Measurements from ENCODE around the gene GCNA. TPM values are rescaled to one million over a fixed set of nuclear protein-coding genes. Genes with fewer than 3 reads are reported as not detected.
A peak's percentile ranks its signal among the peaks of the same experiment; 100 is the strongest.
"Not testable (repeated sequence)": the region's sequence is repeated elsewhere in the genome, so short reads cannot be mapped to it uniquely, and the experiment has no call there.

The GCNA gene
- total RNA-seq, 2 experiments from 2014 or later = 3.2 to 3.4 TPM

- ChIA-PET POLR2A (interaction anchor here (1.2 to 2.1 kb wide), 2 partner anchors 13 to 18 kb away, joined by 4 to 6 read pairs; partner anchors contain the start of gene CXCR3), CTCF (interaction anchor here (0.7 to 1.0 kb wide), 2 partner anchors 17 to 48 kb away, joined by 3 read pairs; no protein-coding TSS in a partner anchor)
- Mint-ChIP-seq H3K27me3 (no peaks in the 10 kb centered on the region), H3K9me3 (peaks cover 6% of the 10 kb centered on the region), H3K27ac (peak overlapping the region; percentile 84), H3K4me3 (no peak overlapping the region), H3K4me1 (ENCODE audit: low read depth) (peaks cover 54% of the 10 kb centered on the region), H3K36me3 (peaks cover 62% of the 10 kb centered on the region)
- intact Hi-C loops (cut with micrococcal nuclease) = no loop called here
- DNase-seq = no peak
These were observed 25.9 kb downstream of the GCNA start for GRCh38 chrX:71604141-71604540.

GRCh38 chrX:71604796-71605568 lies 26.7 kb downstream of the GCNA start:
- H3K9me3 Mint-ChIP-seq = peaks cover 6% of the 10 kb centered on the region
- POLR2A ChIA-PET = interaction anchor here (2.1 kb wide), 1 partner anchor 12 kb away, joined by 6 read pairs; the partner anchor contains the start of gene CXCR3
- peaks cover 52% of the 10 kb centered on the region for H3K4me1 Mint-ChIP-seq (ENCODE audit: low read depth)
- CTCF ChIA-PET = interaction anchor here (0.6 kb wide), 1 partner anchor 47 kb away, joined by 3 read pairs; no protein-coding TSS in a partner anchor
- DNase-seq = no peak
- no peak overlapping the region for H3K4me3 Mint-ChIP-seq
- intact Hi-C loops (cut with micrococcal nuclease) = loop anchor here (5.0 kb wide), 1 partner anchor 33 kb away; no protein-coding TSS in a partner anchor
- no peaks in the 10 kb centered on the region for H3K27me3 Mint-ChIP-seq
- peaks cover 65% of the 10 kb centered on the region for H3K36me3 Mint-ChIP-seq
- no peak overlapping the region for H3K27ac Mint-ChIP-seq

GRCh38 chrX:71606536-71607216 lies 28.4 kb downstream of the GCNA start:
- H3K9me3 Mint-ChIP-seq = peaks cover 6% of the 10 kb centered on the region
- CTCF ChIA-PET = interaction anchor here (1.4 to 2.2 kb wide), 2 partner anchors 10 to 46 kb away, joined by 6 to 8 read pairs; no protein-coding TSS in a partner anchor
- H3K4me3 Mint-ChIP-seq = no peak overlapping the region
- H3K27ac Mint-ChIP-seq = peak overlapping the region; percentile 80
- H3K36me3 Mint-ChIP-seq = peaks cover 69% of the 10 kb centered on the region
- H3K27me3 Mint-ChIP-seq = no peaks in the 10 kb centered on the region
- DNase-seq = no peak
- intact Hi-C loops (cut with micrococcal nuclease) = loop anchor here (5.0 kb wide), 1 partner anchor 34 kb away; no protein-coding TSS in a partner anchor
- H3K4me1 Mint-ChIP-seq (ENCODE audit: low read depth) = peaks cover 51% of the 10 kb centered on the region
- POLR2A ChIA-PET = interaction anchor here (1.1 kb wide), 1 partner anchor 11 kb away, joined by 6 read pairs; the partner anchor contains the start of gene CXCR3

- H3K27me3 Mint-ChIP-seq = no peaks in the 10 kb centered on the region
- intact Hi-C loops (cut with micrococcal nuclease) = loop anchor here (5.0 kb wide), 1 partner anchor 35 kb away; no protein-coding TSS in a partner anchor
- peaks cover 51% of the 10 kb centered on the region for H3K4me1 Mint-ChIP-seq (ENCODE audit: low read depth)
- peaks cover 6% of the 10 kb centered on the region for H3K9me3 Mint-ChIP-seq
- ChIA-PET CTCF (interaction anchor here (1.2 to 2.2 kb wide), 3 partner anchors 9 to 45 kb away, joined by 3 to 8 read pairs (median 6); no protein-coding TSS in a partner anchor), POLR2A (no interaction called here)
- H3K36me3 Mint-ChIP-seq = peaks cover 64% of the 10 kb centered on the region
- no peak overlapping the region for H3K4me3 Mint-ChIP-seq
- no peak for DNase-seq
- peak overlapping the region; percentile 80 for H3K27ac Mint-ChIP-seq
These were observed 29.3 kb downstream of the GCNA start for GRCh38 chrX:71607488-71607887.

GRCh38 chrX:71609095-71609750 lies 31.0 kb downstream of the GCNA start:
- no peak for DNase-seq
- no peak overlapping the region for H3K4me3 Mint-ChIP-seq
- H3K36me3 Mint-ChIP-seq = peaks cover 58% of the 10 kb centered on the region
- no peaks in the 10 kb centered on the region for H3K9me3 Mint-ChIP-seq
- POLR2A ChIA-PET = no interaction called here
- H3K27ac Mint-ChIP-seq = peak overlapping the region; percentile 46
- H3K4me1 Mint-ChIP-seq (ENCODE audit: low read depth) = peaks cover 46% of the 10 kb centered on the region
- CTCF ChIA-PET = no interaction called here
- no peaks in the 10 kb centered on the region for H3K27me3 Mint-ChIP-seq
- intact Hi-C loops (cut with micrococcal nuclease) = loop anchor here (5.0 kb wide), 1 partner anchor 37 kb away; no protein-coding TSS in a partner anchor

GRCh38 chrX:71611736-71612135 lies 33.5 kb downstream of the GCNA start:
- Mint-ChIP-seq H3K36me3 (peaks cover 60% of the 10 kb centered on the region), H3K4me1 (ENCODE audit: low read depth) (peaks cover 49% of the 10 kb centered on the region)
- intact Hi-C loops (cut with micrococcal nuclease); H3K4me3 Mint-ChIP-seq; H3K9me3 Mint-ChIP-seq; CTCF ChIA-PET; DNase-seq; H3K27ac Mint-ChIP-seq; POLR2A ChIA-PET; H3K27me3 Mint-ChIP-seq: not testable (repeated sequence)

- ChIA-PET CTCF (no interaction called here), POLR2A (no interaction called here)
- DNase-seq = no peak
- H3K9me3 Mint-ChIP-seq = no peaks in the 10 kb centered on the region
- H3K36me3 Mint-ChIP-seq = peaks cover 65% of the 10 kb centered on the region
- H3K4me1 Mint-ChIP-seq (ENCODE audit: low read depth) = peaks cover 49% of the 10 kb centered on the region
- intact Hi-C loops (cut with micrococcal nuclease) = no loop called here
- no peak overlapping the region for H3K27ac Mint-ChIP-seq
- H3K4me3 Mint-ChIP-seq = no peak overlapping the region
- H3K27me3 Mint-ChIP-seq = no peaks in the 10 kb centered on the region
These were observed 34.0 kb downstream of the GCNA start for GRCh38 chrX:71612256-71612655.

GRCh38 chrX:71615056-71615455 lies 36.8 kb downstream of the GCNA start:
- Mint-ChIP-seq H3K4me1 (ENCODE audit: low read depth) (peaks cover 49% of the 10 kb centered on the region), H3K9me3 (no peaks in the 10 kb centered on the region), H3K4me3 (peak overlapping the region; percentile 81), H3K36me3 (peaks cover 47% of the 10 kb centered on the region), H3K27ac (peak overlapping the region; percentile 98), H3K27me3 (no peaks in the 10 kb centered on the region)
- intact Hi-C loops (cut with micrococcal nuclease) = no loop called here
- POLR2A ChIA-PET = no interaction called here
- DNase-seq = peak; percentile 53
- CTCF ChIA-PET = interaction anchor here (1.0 to 1.4 kb wide), 4 partner anchors 22 to 37 kb away, joined by 4 to 6 read pairs (median 5); no protein-coding TSS in a partner anchor

- H3K36me3 Mint-ChIP-seq = peaks cover 44% of the 10 kb centered on the region
- POLR2A ChIA-PET = interaction anchor here (3.7 to 4.5 kb wide), 2 partner anchors 22 to 82 kb away, joined by 30 to 52 read pairs; partner anchors contain the start of gene OGT
- H3K27ac Mint-ChIP-seq = peak overlapping the region; percentile 98
- no peaks in the 10 kb centered on the region for H3K27me3 Mint-ChIP-seq
- CTCF ChIA-PET = interaction anchor here (1.2 to 2.4 kb wide), 5 partner anchors 9 to 36 kb away, joined by 4 to 6 read pairs (median 6); no protein-coding TSS in a partner anchor
- peak; percentile 63 for DNase-seq
- H3K9me3 Mint-ChIP-seq = no peaks in the 10 kb centered on the region
- intact Hi-C loops (cut with micrococcal nuclease) = loop anchor here (1.0 kb wide), 1 partner anchor 34 kb away; no protein-coding TSS in a partner anchor
- peak overlapping the region; percentile 81 for H3K4me3 Mint-ChIP-seq
- peaks cover 58% of the 10 kb centered on the region for H3K4me1 Mint-ChIP-seq (ENCODE audit: low read depth)
These were observed 37.7 kb downstream of the GCNA start for GRCh38 chrX:71615954-71616353.

- H3K4me1 Mint-ChIP-seq (ENCODE audit: low read depth) = peaks cover 63% of the 10 kb centered on the region
- DNase-seq = peak; percentile 68
- ChIA-PET CTCF (interaction anchor here (1.1 to 3.0 kb wide), 7 partner anchors 10 to 82 kb away, joined by 3 to 13 read pairs (median 6); no protein-coding TSS in a partner anchor), POLR2A (interaction anchor here (1.9 to 4.5 kb wide), 4 partner anchors 10 to 83 kb away, joined by 6 to 52 read pairs (median 18); partner anchors contain the start of gene OGT)
- no peaks in the 10 kb centered on the region for H3K9me3 Mint-ChIP-seq
- H3K4me3 Mint-ChIP-seq = peak overlapping the region; percentile 81
- H3K27ac Mint-ChIP-seq = peak overlapping the region; percentile 98
- H3K36me3 Mint-ChIP-seq = peaks cover 37% of the 10 kb centered on the region
- intact Hi-C loops (cut with micrococcal nuclease) = loop anchor here (1.0 kb wide), 1 partner anchor 33 kb away; no protein-coding TSS in a partner anchor
- H3K27me3 Mint-ChIP-seq = no peaks in the 10 kb centered on the region
These were observed 38.7 kb downstream of the GCNA start for GRCh38 chrX:71616672-71617529.
